ENCODE results near the gene SDK1.

GRCh38 chr7:4065190-4065589, 764.1 kb downstream of the SDK1 start:
- TF ChIP-seq, protein P1, sequence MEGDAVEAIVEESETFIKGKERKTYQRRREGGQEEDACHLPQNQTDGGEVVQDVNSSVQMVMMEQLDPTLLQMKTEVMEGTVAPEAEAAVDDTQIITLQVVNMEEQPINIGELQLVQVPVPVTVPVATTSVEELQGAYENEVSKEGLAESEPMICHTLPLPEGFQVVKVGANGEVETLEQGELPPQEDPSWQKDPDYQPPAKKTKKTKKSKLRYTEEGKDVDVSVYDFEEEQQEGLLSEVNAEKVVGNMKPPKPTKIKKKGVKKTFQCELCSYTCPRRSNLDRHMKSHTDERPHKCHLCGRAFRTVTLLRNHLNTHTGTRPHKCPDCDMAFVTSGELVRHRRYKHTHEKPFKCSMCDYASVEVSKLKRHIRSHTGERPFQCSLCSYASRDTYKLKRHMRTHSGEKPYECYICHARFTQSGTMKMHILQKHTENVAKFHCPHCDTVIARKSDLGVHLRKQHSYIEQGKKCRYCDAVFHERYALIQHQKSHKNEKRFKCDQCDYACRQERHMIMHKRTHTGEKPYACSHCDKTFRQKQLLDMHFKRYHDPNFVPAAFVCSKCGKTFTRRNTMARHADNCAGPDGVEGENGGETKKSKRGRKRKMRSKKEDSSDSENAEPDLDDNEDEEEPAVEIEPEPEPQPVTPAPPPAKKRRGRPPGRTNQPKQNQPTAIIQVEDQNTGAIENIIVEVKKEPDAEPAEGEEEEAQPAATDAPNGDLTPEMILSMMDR (IDR thresholded peaks at IDR 0.05) = no peak
- TF ChIP-seq POLR2A (IDR thresholded peaks at IDR 0.05) = no peak

All from body of pancreas (tissue), 4 donors.